GM18508 (cell line): ENCODE data around the gene TTLL11.
"Not testable (repeated sequence)": the region's sequence is repeated elsewhere in the genome, so short reads cannot be mapped to it uniquely, and the experiment has no call there.

Source experiments
- ATAC-seq: cut with Tn5 transposase; IDR thresholded peaks from one replicate; pipeline ENCODE4 v1.9.1; 2021; ENCODE audit warnings: moderate number of reproducible peaks; ENCODE audit not compliant: insufficient read depth, unreplicated experiment

Gene TTLL11

DNA sequence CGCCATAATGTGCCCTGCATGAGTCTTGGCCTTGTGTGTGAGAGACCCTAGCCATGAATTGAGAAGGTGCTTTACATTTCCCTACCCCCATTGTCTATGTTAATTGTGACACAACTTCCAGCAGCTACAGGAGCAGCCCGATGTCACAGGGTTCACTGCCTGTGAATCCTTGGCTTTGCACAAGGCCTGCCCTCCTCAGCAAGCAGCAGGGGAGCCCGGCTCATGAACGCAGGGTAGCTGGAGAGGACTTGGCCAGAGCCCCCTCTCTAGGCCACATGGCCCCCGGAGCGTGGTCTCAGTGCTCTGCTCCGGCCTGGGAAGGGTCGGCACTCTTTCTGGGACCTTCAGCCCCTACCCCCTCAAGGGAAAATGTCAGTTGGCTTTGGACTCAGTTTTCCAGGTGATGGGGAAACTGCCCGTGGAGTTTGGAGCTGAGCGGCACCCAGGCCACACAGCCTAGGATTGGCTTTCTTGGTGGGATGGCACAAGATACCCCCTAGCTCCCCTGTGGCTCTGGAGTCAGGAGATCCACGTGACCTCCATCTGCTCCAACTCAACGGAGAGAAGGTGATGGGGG is 280.9 kb downstream of the TTLL11 start:
- no peak for ATAC-seq

DNA sequence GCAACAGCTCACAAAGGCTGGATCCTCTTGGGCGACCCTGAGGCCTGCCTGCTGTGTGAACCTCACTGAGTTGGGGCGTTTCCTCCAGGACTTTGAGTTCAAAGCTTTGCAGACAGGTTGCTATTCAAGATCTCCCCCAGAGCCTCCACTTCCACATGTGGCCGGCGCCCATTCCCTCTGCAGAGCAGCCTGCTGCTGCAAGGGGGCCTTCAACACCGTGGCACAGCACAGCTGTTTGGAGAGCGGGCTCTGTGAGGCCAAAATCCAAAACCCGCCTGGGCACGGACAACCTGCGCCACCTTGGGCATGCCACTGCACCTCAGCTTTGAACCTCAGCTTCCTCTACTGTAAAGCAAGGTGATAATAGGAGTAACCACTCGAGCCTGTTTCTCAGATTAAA is 281.4 kb downstream of the TTLL11 start:
- no peak for ATAC-seq

DNA sequence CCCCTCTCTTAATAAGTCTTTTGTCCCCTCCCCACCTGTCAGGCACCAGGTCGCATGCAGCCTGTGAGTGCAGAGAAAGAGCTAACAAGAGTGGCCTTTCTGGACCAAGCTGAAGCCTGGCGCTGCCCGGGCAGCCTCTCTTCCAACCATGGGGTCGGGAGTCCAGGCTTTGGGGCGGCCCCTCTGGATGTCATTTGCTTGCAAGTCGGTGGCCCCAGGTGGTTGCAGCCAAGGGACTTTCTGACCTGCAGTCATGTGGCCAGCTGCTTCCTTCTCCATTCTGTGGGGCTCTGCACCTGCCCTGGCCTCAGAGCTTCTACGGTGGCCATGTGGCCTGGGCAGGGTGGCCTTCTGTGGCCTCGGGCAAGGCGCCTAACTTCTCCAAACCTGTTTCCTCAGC is 282.0 kb downstream of the TTLL11 start:
- no peak for ATAC-seq

DNA sequence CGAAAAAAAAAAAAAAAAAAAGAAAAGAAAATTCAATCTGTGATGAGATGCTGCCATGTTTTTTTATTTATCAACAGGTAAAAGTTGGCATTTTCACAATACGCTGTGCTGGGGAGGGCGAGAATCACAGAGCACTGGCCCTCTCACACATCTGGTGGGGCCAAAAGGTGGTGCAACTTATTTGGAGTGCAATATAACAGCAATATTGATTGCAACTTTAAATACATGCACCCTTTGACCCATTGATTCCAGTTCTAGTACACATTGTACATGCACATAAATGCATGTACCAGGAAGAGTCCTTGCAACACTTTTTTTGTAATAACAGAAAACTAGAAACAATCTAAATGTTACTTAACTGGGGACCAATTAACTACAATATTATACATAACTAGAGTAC is 282.6 kb downstream of the TTLL11 start:
- no peak for ATAC-seq

DNA sequence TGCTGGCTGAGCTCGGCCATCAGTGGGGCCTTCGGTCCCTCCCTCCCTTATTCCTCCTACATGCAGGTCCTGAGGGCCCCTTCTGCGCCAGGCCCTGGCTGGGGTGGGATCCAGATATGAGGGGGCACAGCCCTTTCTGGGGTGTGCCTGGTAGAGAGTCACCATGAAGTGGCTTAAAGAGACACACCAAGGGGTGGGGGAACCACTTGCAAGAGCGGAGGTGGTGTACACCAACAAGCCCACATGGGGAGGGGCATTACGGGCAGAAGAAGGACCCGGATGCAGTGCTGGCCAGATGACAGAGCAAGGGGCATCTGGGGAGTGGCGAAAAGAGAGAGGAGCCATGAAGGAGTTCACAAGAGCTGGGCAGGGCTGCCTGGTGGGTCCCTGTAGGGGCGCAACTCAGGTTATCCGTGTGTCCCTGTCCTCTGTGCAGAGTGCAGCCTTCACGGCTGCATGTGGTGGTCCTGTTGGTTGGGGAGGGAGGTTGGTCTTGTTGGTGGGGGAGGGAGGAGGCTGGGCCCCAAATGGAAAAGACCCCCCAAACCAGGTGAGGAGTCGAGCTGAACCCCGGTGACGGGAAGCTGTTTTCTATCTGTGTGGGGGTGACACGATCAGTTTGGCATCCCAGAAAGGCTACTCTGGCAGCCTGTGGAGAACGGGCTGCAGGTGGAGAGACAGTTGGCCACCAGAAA is 283.6 kb downstream of the TTLL11 start:
- no peak for ATAC-seq

DNA sequence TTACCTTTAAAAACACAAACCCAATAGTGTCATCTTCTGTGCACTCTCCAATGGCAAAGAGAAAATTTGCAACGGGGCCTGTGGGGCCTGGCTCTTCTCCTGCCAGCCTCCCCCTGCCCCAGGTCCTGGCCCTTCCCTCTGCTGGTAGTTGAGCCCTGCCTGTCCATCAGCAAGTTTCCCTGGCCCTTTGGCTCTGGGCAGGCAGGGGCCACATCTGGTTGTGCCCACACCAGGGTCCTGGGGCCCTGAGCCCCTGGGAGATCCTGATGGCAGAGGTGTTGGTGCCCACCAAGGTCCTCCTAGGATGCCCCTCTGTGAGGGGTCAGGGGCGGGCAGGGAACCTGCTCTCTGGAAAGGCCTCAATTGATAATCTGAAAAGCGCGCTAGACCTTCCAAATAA is 284.3 kb downstream of the TTLL11 start:
- ATAC-seq: no peak

DNA sequence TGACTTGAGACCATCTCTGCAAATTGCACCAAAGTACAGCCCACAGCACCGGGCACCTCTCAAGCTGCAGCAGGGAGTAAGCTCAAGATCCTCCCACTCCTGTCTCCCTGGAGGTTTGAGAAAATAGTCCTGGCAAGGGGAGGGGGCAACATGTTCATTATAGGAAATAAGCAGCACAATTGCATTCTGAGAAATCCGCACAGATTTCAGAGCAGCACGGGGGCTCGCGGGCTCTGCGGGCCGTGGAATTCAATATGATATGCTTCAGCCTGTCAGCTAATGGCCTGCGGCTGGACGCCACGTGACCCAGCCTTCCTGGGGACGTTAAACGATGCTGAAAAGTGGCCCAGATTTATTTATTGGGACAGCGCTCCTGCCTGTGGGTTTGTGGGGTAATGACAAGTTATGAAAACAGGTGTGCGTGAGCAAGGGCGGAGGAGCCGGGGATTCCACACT is 285.3 kb downstream of the TTLL11 start:
- ATAC-seq: no peak

DNA sequence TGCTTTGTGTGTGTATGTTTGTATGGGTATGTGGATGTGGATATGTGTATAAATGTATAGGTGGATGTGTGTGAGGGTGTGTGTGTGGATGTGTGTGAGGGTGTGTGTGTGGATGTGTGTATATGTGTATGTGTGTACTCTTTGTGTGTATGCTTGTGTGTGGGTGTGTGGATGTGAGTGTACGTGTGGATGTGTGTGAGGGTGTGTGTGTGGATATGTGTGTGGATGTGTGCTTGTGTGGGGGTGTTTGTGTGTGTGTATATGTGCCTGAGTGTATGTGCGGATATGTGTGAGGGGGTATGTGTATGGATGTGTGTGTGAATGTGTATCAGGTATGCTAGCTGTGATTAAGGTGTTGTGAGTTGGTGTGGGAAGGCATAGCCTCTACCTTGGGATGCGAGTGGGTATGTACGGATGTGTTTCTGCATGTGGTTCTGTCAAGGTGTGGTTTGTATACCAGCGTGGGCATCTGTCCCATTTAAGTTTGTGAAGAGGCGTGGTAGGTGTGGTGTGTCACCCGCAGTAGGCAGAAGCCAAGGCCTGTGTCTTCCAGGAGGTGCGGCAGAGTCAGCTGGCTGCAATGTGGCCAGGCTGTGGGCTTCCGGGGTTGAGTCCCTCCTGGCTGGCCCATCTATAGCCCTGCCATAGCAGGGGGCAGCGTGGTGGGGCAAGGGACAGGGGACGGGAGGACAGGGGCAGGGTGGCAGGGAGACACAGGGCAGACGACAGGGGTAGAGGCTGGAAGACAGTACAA is 285.9 kb downstream of the TTLL11 start:
- no peak for ATAC-seq

DNA sequence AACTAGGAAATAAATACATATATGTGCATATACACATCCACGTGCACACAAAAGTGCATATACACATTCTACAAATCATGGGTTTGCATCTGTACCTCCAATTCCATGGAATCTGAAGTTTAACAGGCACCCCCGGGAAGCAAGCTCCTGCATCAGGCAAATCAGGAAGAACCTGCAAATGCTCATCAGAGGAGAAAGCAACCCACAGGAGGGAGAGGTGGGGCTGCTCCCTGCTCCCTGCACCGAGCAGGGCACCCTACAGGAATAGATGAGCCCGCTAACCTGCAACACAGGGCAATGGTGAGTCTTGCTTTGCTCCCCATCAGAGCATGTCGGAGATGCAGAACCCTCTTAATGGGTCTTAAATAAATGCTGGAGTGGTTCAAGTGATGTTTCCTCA is 290.4 kb downstream of the TTLL11 start:
- ATAC-seq: no peak

DNA sequence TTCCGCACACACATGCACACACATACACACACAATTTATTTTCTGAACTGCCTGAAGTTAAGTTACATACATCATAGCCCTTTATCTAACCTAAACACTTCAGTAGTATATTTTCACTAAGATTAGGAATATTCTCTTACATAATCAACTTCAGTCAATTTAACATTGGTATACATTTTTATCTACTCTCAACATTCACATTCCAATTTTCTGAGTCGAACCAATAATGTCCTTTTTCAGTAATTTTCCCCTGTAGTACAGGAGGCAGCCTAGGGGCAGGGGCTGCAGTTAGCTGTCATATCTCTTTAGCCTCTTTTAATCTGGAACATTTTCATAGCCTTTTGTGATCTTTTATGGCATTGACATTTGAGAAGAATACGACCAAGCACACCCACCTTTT is 291.5 kb downstream of the TTLL11 start:
- ATAC-seq: no peak

DNA sequence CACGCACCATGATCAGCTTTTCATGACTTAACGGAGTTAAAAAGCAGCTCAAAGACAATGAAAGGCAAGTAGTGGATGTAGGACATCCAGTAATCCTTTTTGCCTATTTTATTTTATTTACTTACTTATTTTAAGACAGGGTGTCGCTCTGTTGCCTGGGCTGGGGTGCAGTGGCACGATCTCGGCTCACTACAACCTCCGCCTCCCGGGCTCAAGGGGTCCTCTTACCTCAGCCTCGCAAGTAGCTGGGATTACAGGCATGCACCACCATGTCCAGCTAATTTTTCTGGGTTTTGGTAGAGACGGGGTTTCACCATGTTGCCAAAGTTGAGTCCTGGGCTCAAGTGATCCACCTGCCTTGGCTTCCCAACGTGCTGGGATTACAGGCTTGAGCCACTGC is 292.7 kb downstream of the TTLL11 start:
- no peak for ATAC-seq

DNA sequence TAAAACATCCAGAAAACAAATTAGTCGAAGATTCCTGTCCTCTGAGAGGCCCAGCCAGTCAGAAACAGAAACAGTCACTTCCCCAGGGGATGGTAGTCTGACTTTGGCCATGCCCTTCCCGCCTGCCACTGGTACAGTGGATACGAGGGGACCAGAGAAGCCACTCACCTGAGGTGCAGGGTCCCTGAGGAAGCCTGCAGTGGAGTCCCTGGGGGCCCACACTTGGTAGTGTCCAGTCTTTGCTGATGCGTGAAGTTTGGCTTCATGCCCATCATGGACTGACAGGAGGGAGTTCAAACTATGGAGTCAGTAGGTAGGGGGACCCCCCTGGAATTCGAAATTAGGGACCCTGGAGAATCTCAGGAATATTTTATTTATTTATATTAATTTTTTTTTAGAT is 294.2 kb downstream of the TTLL11 start:
- ATAC-seq: no peak

DNA sequence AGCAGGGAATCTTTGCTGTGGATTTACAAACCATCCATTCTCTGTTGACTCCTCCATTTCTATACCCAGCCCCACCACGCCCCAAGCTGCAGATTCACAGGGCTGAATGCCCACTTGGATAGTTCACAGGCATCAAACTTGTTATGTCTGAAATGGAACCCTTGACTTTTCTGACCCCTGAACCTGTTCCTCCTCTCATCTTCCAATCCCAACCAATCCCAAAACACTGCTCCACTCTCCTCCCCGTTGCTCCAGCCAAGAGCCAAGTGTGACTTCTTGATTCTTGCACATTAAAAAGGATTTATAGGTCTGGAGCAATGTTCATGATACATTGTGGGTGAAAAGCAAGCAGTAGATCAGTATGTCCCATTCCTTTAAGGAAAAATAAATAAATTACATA is 296.0 kb downstream of the TTLL11 start:
- ATAC-seq: no peak

DNA sequence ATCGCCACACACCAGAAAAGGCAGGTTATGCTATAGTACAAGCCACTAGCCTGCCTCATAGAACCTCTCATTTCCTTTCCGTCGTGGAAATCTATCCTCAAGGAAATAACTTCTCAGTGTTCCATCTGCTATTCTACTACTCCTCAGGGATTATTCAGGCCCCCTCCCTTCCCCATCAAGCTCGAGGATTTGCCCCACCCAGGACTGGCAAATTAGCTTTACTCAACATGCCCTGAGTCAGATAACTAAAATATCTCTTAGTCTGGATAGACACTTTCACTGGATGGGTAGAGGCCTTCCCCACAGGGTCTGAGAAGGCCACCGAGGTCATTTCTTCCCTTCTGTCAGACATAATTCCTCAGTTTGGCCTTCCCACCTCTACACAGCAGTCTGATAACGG is 298.8 kb downstream of the TTLL11 start:
- not testable (repeated sequence) for ATAC-seq

DNA sequence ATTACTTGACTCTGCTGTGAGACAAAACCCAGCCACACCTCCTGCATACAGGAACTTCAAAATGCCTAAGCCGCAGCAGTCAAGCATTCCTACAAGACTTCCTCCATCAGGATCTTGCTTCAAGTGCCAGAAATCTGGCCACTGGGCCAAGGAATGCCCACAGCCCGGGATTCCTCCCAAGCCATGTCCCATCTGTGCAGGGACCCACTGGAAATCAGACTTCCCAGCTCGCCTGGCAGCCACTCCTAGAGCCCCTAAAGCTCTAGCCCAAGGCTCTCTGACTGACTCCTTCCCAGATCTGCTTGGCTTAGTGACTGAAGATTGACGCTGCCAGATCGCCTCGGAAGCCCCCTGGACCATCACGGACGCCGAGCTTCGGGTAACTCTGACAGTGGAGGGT is 300.6 kb downstream of the TTLL11 start:
- ATAC-seq: not testable (repeated sequence)

DNA sequence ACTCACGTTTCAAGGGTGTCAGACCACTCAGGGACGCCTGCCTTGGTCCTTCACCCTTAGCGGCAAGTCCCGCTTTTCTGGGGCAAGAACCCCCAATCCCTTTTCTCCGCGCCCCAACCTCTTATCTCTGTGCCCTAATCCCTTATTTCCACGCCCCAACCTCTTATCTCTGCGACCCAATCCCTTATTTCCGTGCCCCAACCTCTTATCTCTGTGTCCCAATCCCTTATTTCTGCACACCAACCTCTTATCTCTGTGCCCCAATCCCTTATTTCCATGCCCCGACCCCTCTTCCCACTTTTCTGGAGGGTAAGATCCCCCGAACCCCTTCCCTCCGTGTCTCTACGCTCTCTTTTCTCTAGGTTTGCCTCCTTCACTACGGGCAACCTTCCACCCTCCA is 302.3 kb downstream of the TTLL11 start:
- ATAC-seq: no peak

DNA sequence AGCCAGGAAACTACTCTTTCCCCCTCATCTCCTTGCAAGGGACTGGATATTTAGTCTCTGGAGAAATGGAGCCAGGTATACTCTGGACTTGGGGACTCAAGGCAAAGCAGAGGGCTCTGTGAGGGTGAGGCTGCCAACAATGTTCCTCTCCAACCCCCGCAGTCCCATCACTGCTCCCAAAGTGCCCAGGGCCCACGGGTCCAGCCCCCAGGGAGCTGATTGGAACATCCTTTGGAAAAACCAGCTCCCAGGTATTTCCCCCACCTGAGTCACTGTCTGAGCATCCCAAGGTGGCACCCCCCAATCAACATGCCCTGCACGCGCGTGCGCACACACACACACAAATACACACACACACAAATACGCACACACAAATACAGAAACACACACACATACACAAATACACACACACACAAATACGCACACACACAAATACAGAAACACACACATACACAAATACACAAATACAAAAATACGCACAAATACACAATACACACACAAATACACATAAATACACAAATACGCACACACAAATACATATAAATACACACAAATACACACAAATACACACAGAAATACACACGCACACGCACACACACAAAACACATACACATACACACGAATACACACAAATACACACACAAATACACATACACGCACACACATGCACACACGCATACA is 304.3 kb downstream of the TTLL11 start:
- ATAC-seq: no peak

DNA sequence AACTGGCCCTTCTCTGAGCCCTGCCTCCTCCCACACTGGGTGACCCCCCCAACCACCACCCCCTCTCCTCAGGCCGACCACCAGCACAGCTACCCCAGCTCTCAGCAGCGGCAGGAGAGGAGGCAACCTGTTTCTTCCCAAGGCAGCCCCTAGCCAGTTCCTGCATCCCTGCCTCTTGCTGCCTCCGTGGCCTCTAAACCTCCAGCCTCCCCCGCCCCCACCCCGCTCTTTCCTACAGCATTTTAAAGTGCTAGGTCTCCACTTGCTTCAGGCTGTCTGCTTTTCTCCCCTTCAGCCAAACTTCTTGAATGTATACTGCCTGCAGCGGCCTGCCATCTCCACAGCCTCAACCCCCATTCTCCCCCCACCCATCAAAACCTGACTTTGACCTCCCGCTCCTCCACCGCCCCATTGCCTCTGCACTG is 306.1 kb downstream of the TTLL11 start:
- ATAC-seq: no peak

DNA sequence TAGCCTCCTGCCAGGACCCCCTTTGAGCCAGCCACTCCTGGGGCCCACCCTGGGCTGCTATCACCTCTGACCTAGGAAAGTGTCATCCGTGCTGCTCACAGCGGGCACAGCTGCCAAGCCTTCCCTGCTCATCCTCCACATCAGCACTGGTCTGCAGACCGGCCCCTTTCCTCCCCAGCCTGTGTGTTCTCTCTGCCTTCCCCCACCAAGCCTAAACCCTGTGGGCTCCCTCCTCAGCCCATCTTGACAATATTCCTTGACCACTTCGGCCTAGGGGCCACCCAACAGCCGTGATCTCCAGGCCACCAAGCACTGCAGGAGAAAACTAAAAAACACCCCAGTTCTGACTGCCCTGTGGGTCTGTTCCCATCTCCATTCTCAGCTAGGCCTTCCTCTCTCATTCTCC is 306.6 kb downstream of the TTLL11 start:
- no peak for ATAC-seq

DNA sequence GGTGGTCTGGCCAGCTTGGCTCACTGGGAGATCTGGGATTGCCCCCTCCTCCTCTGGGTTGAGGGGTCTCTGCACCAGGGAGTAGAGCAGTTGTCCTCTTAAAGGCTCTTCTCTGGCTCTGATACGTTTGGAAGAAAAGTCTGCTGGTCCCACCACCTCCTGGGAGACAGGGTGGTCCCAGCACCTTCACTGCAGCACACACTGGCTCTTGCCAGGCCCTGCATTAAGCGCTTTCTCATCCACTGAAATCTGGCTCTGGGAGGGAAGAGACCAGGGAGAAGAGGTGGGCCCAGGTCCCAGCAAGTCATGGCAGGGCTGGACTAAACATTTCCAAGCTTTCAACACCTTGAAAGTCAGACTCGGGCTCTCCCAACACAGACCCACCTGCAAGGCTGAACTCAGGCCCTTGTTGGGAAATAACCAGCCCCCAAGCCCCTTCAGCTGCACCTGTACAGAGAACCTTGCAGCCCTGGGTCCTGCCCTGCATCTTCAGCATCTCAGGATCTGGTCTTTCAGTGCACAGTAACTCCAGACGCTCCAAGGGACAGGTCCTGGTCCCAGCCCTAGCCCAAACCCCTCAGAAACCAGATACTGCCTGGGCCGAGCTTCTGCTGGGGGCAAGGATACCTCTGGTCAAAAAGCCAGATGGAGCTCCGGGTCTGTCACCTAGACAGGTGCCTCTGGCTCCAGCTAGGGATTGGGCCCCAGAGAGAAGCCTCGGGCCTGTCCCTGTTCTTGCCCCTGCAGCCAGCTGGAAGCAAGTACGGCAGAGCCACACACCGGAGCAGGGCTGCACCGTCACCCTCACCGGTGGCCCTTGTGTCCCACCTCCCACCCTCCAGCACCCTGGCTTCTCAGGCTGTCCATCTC is 307.2 kb downstream of the TTLL11 start:
- no peak for ATAC-seq
